Erythroblast (primary cell): ENCODE data around the gene RBKS.

Source experiments
- GATA1 ChIP-seq: IDR thresholded peaks from 2 replicates; pipeline ENCODE4 v1.6.1; 2011; ENCODE audit warnings: low read depth, mild to moderate bottlenecking, control low read depth, low read length, moderate library complexity
- POLR2A ChIP-seq: IDR thresholded peaks from 2 replicates; pipeline ENCODE4 v1.6.1; 2011; ENCODE audit warnings: mild to moderate bottlenecking, low read length

- no peak for TF ChIP-seq POLR2A
- no peak for TF ChIP-seq GATA1
These were observed 75.4 kb downstream of the RBKS start for GRCh38 chr2:27814758-27815157.
